K562 (cell line): ENCODE results near the gene FEV. TPM values are rescaled to one million over a fixed set of nuclear protein-coding genes. Genes with fewer than 3 reads are reported as not detected.

Experiments
- ATAC-seq: fragments of 200-7000 bp; cut with Tn5 transposase; 3 replicates; pipeline ENCODE4 v1.9.1; 2020; ENCODE audit warnings: moderate library complexity
- BruUV-seq: library from RNA; stranded (reverse); fragments of 400-500 nt; replicated peaks from 2 replicates; lab custom pipeline; 2021; lab: Mats Ljungman, UMichigan
- CTCF ChIA-PET: fragments of 300-600 bp; formaldehyde crosslinking; extraction: SDS; loops from one replicate; lab custom pipeline; 2021; ENCODE audit warnings: low intra/inter-chr PET ratio; lab: Yijun Ruan, JAX
- POLR2A ChIA-PET: fragments of 300-600, 350-650 bp; sonication (Branson Sonifier 250); formaldehyde crosslinking; extraction: SDS; loops from one replicate; lab custom pipeline; 2021; ENCODE audit warnings: antibody characterized with exemption, inconsistent platforms; lab: Yijun Ruan, JAX
- DNase-seq, 4 experiments: peaks; one replicate each; pipeline versions ENCODE4 v3.0.0 to v3.0.0-alpha.2; 2011 to 2018; ENCODE audit warnings: low spot score in 3 of 4, mixed read lengths in 3 of 4; ENCODE audit errors: extremely low read depth in 1 of 4
- FAIRE-seq: peaks from 2 replicates; lab custom pipeline; 2011; peaks lifted over from hg19 to GRCh38; lab: Jason Lieb, UNC
- H2AFZ ChIP-seq: 2 replicates; pipeline ENCODE4 v1.6.0; 2011; ENCODE audit warnings: low read depth, low read length, control low read depth, inconsistent platforms
- H3K27ac ChIP-seq: fragments of 200-600 bp; 3 replicates; pipeline ENCODE4 v1.8.0; 2011; ENCODE audit warnings: low read depth, mild to moderate bottlenecking, control low read depth, inconsistent platforms, low read length, moderate library complexity, mixed read lengths; ENCODE audit errors: extremely low read depth
- H3K27me3 ChIP-seq, 2 experiments: fragments of 300-600 bp in 1 of 2; 2 replicates in 1 of 2; 3 replicates in 1 of 2; pipeline versions ENCODE4 v1.6.0 to v1.8.0; 2011; ENCODE audit warnings: inconsistent platforms in 2 of 2, low read length in 2 of 2, mild to moderate bottlenecking in 1 of 2, mixed read lengths in 1 of 2, moderate library complexity in 1 of 2; ENCODE audit not compliant: control insufficient read depth in 2 of 2, insufficient read depth in 2 of 2
- H3K36me3 ChIP-seq: fragments of 300-600 bp; 3 replicates; pipeline ENCODE4 v1.8.0; 2011; ENCODE audit warnings: mild to moderate bottlenecking, low read length, inconsistent platforms; ENCODE audit not compliant: control insufficient read depth, insufficient read depth
- H3K4me1 ChIP-seq, 2 experiments: fragments of 200-600 bp in 1 of 2; replicated peaks in 1 of 2; 2 replicates in 1 of 2; 3 replicates in 1 of 2; pipeline versions ENCODE4 v1.5.1 to v1.8.0; 2011; ENCODE audit warnings: inconsistent platforms in 2 of 2, low read length in 2 of 2, mild to moderate bottlenecking in 1 of 2, mixed read lengths in 1 of 2, moderate library complexity in 1 of 2; ENCODE audit not compliant: control insufficient read depth in 2 of 2, insufficient read depth in 2 of 2
- H3K4me2 ChIP-seq: 2 replicates; pipeline ENCODE4 v1.6.1; 2011; ENCODE audit warnings: low read length, control low read depth, inconsistent platforms, mixed read lengths; ENCODE audit not compliant: insufficient read depth
- H3K4me3 ChIP-seq: fragments of 200-600 bp; sonication (generic), shearing (Covaris generic); 2 replicates; pipeline ENCODE4 v1.5.1; 2016; ENCODE audit warnings: control low read depth, inconsistent platforms
- H3K79me2 ChIP-seq: fragments of 200-600 bp; 3 replicates; pipeline ENCODE4 v1.8.0; 2011; ENCODE audit warnings: low read length, inconsistent platforms; ENCODE audit not compliant: control insufficient read depth, insufficient read depth
- H3K9ac ChIP-seq, 2 experiments: 2 replicates each; pipeline versions ENCODE4 v1.6.0 to v1.6.1; 2011; ENCODE audit warnings: low read depth in 2 of 2, low read length in 2 of 2, control low read depth in 1 of 2, inconsistent platforms in 1 of 2, mild to moderate bottlenecking in 1 of 2, mixed read lengths in 1 of 2; ENCODE audit not compliant: insufficient read depth in 1 of 2
- H3K9me1 ChIP-seq: one replicate; pipeline ENCODE4 v1.6.0; 2011; ENCODE audit warnings: inconsistent platforms, mild to moderate bottlenecking, low read length, moderate library complexity; ENCODE audit not compliant: control insufficient read depth, insufficient read depth
- H3K9me3 ChIP-seq: replicated peaks from 2 replicates; pipeline ENCODE4 v1.5.1; 2011; ENCODE audit warnings: low read depth, low read length, inconsistent platforms; ENCODE audit not compliant: control insufficient read depth, insufficient read depth
- H4K20me1 ChIP-seq: replicated peaks from 2 replicates; pipeline ENCODE4 v1.6.1; 2011; ENCODE audit warnings: low read length, inconsistent platforms, mixed read lengths; ENCODE audit not compliant: control insufficient read depth, insufficient read depth
- BMI1 ChIP-seq: fragments of 150-350 bp; IDR thresholded peaks from 2 replicates; pipeline ENCODE4 v1.6.1; 2014; ENCODE audit warnings: low read length
- CBFA2T2 ChIP-seq: fragments of 450-650 bp; conservative IDR thresholded peaks from 2 replicates; pipeline ENCODE4 v1.6.1; 2017; ENCODE audit warnings: mild to moderate bottlenecking
- CREBBP ChIP-seq: IDR thresholded peaks from one replicate; pipeline ENCODE4 v1.6.1; 2012; ENCODE audit warnings: low read depth, mild to moderate bottlenecking, control low read depth, inconsistent platforms, low read length
- CSDE1 ChIP-seq, 2 experiments: fragments of 450-650 bp; IDR thresholded peaks; 2 replicates each; pipeline ENCODE4 v1.6.1; 2016; ENCODE audit warnings: mild to moderate bottlenecking in 1 of 2
- FUS ChIP-seq: fragments of 200-400 bp; formaldehyde crosslinking; optimal IDR thresholded peaks from 2 replicates; pipeline ENCODE3; 2017; ENCODE audit warnings: low read depth, low read length
- HNRNPL ChIP-seq: fragments of 200-400 bp; formaldehyde crosslinking; IDR thresholded peaks from 2 replicates; pipeline ENCODE4 v1.6.1; 2017; ENCODE audit warnings: low read depth, mild to moderate bottlenecking, low read length
- ILF3 ChIP-seq: fragments of 450-650 bp; IDR thresholded peaks from 2 replicates; pipeline ENCODE4 v1.6.1; 2018; ENCODE audit warnings: antibody characterized with exemption, mild to moderate bottlenecking, moderate library complexity, borderline replicate concordance
- MEF2A ChIP-seq: IDR thresholded peaks from 2 replicates; pipeline ENCODE4 v1.6.1; 2011; ENCODE audit warnings: low read depth, mild to moderate bottlenecking, low read length, moderate library complexity; ENCODE audit not compliant: control insufficient read depth
- MYC ChIP-seq, 2 experiments: fragments of 250-450 bp in 1 of 2; sonication (Bioruptor Pico) in 1 of 2; IDR thresholded peaks; 2 replicates each; pipeline versions ENCODE4 v1.5.1 to v1.6.1; 2012 to 2021; ENCODE audit warnings: low read depth in 2 of 2, borderline replicate concordance in 1 of 2, improper control_type of control experiment in 1 of 2, low read length in 1 of 2, mild to moderate bottlenecking in 1 of 2, moderate library complexity in 1 of 2
- NEUROD1 ChIP-seq: fragments of 150-350 bp; IDR thresholded peaks from 2 replicates; pipeline ENCODE4 v1.6.1; 2014; ENCODE audit warnings: borderline replicate concordance, low read length, low read depth; ENCODE audit not compliant: partially characterized antibody
- NR0B1 ChIP-seq: fragments of 450-650 bp; IDR thresholded peaks from one replicate; pipeline ENCODE4 v1.6.1; 2018; ENCODE audit warnings: mild to moderate bottlenecking, moderate library complexity; ENCODE audit not compliant: partially characterized antibody
- SP2 ChIP-seq: IDR thresholded peaks from 2 replicates; pipeline ENCODE4 v1.6.1; 2011; ENCODE audit warnings: mild to moderate bottlenecking, low read depth, low read length, moderate library complexity; ENCODE audit not compliant: poor library complexity, severe bottlenecking; ENCODE audit errors: extremely low read depth
- SPI1 ChIP-seq: IDR thresholded peaks from 2 replicates; pipeline ENCODE4 v1.6.1; 2011; ENCODE audit warnings: low read depth, low read length, control low read depth, borderline replicate concordance
- XRCC3 ChIP-seq: fragments of 450-650 bp; IDR thresholded peaks from 2 replicates; pipeline ENCODE4 v1.6.1; 2017; ENCODE audit warnings: mild to moderate bottlenecking, moderate library complexity
- ZNF445 ChIP-seq: fragments of 250-450 bp; sonication (Bioruptor Pico); IDR thresholded peaks from 2 replicates; pipeline ENCODE4 v1.4.0; 2020; ENCODE audit warnings: low read depth, mild to moderate bottlenecking, moderate library complexity
- WGBS: fragments of 100-300 bp; shearing (Covaris generic); methylation state at CpG from one replicate; pipeline ENCODE4 v1.1.6; 2016; ENCODE audit warnings: low coverage, mixed read lengths; ENCODE audit not compliant: insufficient coverage; ENCODE audit errors: missing lambda C conversion rate; 5-methylcytosine and 5-hydroxymethylcytosine counted together
- in situ Hi-C: fragments of 300-500 bp; cut with MboI; formaldehyde crosslinking; loops from 4 replicates; pipeline ENCODE4 v1.15.0; 2018; ENCODE audit warnings: inconsistent platforms, mixed read lengths
- intact Hi-C: fragments of 100-400 bp; cut with micrococcal nuclease; formaldehyde crosslinking; loops from 2 replicates; pipeline ENCODE4 v1.14.2; 2022
- polyA plus RNA-seq, 8 experiments: library from polyadenylated mRNA; depleted of rRNA in 4 of 8; stranded (reverse) in 5 of 8; unstranded in 3 of 8; fragments of >200 nt; fragmentation: Nextera tagmentation in 2 of 8; fragmentation: Illumina TruSeq in 1 of 8; extraction: Ambion mirVana in 2 of 8; extraction: Trizol in 1 of 8; gene quantifications; 2 replicates each; pipeline versions ENCODE4 v1.2.1 to v1.2.3, GENCODE V29; 2011 to 2014; ENCODE audit warnings: inconsistent platforms in 1 of 8, missing spikeins in 1 of 8
- total RNA-seq, 7 experiments: library from RNA; depleted of rRNA in 6 of 7; stranded (reverse); fragments of >200 nt in 6 of 7; fragmentation: Illumina TruSeq in 2 of 7; extraction: Trizol in 2 of 7; gene quantifications; 2 replicates each; pipeline versions ENCODE4 v1.2.1 to v1.2.3, GENCODE V29; 2011 to 2021; ENCODE audit warnings: low replicate concordance in 1 of 7
- TF ChIP-seq, protein P1 (sequence below): fragments of 250-450 bp; sonication (Bioruptor Pico); IDR thresholded peaks from 2 replicates; pipeline ENCODE4 v1.4.0; 2020

The FEV gene
- total and polyA plus RNA-seq, 9 of the 15 experiments (the other 6 are each of a cell fraction or from before 2014, with no cell fraction given), result 0.08 to 1.6 (median 0.62) TPM; not detected in 1

DNA sequence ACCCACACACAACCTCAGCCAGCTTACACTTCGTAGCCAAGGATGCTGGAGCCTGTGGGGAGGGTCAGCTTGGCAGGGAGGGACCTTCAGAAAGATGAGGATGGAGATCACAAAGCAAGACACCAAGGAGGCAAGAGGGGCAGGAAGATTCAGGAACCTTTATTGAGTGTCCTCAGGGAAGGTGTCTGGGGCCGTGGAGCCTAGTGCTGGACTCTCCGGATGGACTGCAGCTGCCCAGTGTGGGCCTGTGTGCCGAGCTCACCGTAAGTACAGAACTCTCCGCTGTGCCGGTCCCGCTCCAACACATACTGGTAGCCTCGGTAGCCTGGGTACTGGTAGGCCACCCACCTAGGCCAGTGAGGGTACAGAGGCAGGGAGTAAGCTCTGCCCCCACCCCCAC, 5.1 kb upstream of the FEV start:
- Histone ChIP-seq H3K79me2 (no peaks in the 10 kb centered on the region), H3K9ac (no peak overlapping the region)

GRCh38 chr2:218988650-218989049, 3.7 kb upstream of the FEV start:
- in situ Hi-C loops, result no loop called here
- TF ChIP-seq CBFA2T2 (no peak), NR0B1 (no peak), SP2 (no peak), CREBBP (no peak), ILF3 (no peak), MEF2A (no peak), XRCC3 (no peak), SPI1 (no peak), NEUROD1 (no peak), CSDE1 (IDR thresholded peaks at IDR 0.05) (no peak), MYC (IDR thresholded peaks at IDR 0.05; ENCODE audit: low read depth, low read length) (no peak), MYC (CRISPR knock-in tag; IDR thresholded peaks at IDR 0.05; ENCODE audit: borderline replicate concordance, low read depth) (no peak), BMI1 (no peak)
- TF ChIP-seq, protein P1, sequence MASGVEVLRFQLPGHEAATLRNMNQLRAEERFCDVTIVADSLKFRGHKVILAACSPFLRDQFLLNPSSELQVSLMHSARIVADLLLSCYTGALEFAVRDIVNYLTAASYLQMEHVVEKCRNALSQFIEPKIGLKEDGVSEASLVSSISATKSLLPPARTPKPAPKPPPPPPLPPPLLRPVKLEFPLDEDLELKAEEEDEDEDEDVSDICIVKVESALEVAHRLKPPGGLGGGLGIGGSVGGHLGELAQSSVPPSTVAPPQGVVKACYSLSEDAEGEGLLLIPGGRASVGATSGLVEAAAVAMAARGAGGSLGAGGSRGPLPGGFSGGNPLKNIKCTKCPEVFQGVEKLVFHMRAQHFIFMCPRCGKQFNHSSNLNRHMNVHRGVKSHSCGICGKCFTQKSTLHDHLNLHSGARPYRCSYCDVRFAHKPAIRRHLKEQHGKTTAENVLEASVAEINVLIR (CRISPR knock-in tag), result no peak

More for the DNA sequence above, 5.1 kb upstream of the FEV start:
- no peak overlapping the region for H3K27ac ChIP-seq
- ATAC-seq, result no peak
- no peak for FAIRE-seq
- no peak overlapping the region for H2AFZ ChIP-seq
- no peaks in the 10 kb centered on the region for H3K9me1 ChIP-seq
- peaks cover 5 to 25% of the 10 kb centered on the region in 2 experiments; a peak in 2 of 5 replicates for H3K4me1 ChIP-seq
- H3K27me3 ChIP-seq, result peaks cover 0 to 38% of the 10 kb centered on the region in 2 experiments; a peak in 3 of 5 replicates
- H3K4me2 ChIP-seq, result no peak overlapping the region
- no peaks in the 10 kb centered on the region for H4K20me1 ChIP-seq
- DNase-seq, result no peak
- no TSS peak for BruUV-seq
- H3K4me3 ChIP-seq, result no peak overlapping the region
- CTCF ChIA-PET, result no interaction called here
- POLR2A ChIA-PET, result interaction anchor here (0.6 kb wide), 1 partner anchor 756 kb away, joined by 3 read pairs; no protein-coding TSS in a partner anchor
- in situ Hi-C loops, result no loop called here
- 0% methylated on average over 3 of the region's 9 CpGs for WGBS
- TF ChIP-seq FUS (no peak), HNRNPL (no peak), ZNF445 (CRISPR knock-in tag) (no peak)
- no peaks in the 10 kb centered on the region for H3K36me3 ChIP-seq
- no peaks in the 10 kb centered on the region for H3K9me3 ChIP-seq
- intact Hi-C loops, result loop anchor here (5.0 kb wide), 1 partner anchor 67 kb away; no protein-coding TSS in a partner anchor

More at GRCh38 chr2:218988650-218989049, 3.7 kb upstream of the FEV start:
- intact Hi-C loops, result no loop called here
- Histone ChIP-seq H3K9me1 (no peaks in the 10 kb centered on the region), H2AFZ (no peak overlapping the region), H3K4me3 (no peak overlapping the region), H3K4me1 (peaks cover 3 to 28% of the 10 kb centered on the region in 2 experiments; a peak in 2 of 5 replicates), H3K27ac (no peak overlapping the region), H3K27me3 (peaks cover 0 to 30% of the 10 kb centered on the region in 2 experiments; a peak in 2 of 5 replicates), H3K9me3 (no peaks in the 10 kb centered on the region), H3K79me2 (no peaks in the 10 kb centered on the region), H3K36me3 (no peaks in the 10 kb centered on the region), H3K4me2 (no peak overlapping the region), H4K20me1 (no peaks in the 10 kb centered on the region), H3K9ac (no peak overlapping the region)
- CTCF ChIA-PET, result no interaction called here
- no peak for DNase-seq
- WGBS, result 7% methylated on average over 2 of the region's 2 CpGs
- POLR2A ChIA-PET, result no interaction called here
- no peak for FAIRE-seq
- no TSS peak for BruUV-seq
- no peak for ATAC-seq
